Erythroblast (primary cell): ENCODE results near the gene LRRC8A.
"Not testable (repeated sequence)": the region's sequence is repeated elsewhere in the genome, so short reads cannot be mapped to it uniquely, and the experiment has no call there.

Source experiments
- DNase-seq, 2 experiments: peaks; one replicate each; lab custom pipeline; 2025; lab: John Stamatoyannopoulos, UW
- GATA1 ChIP-seq: IDR thresholded peaks from 2 replicates; pipeline ENCODE4 v1.6.1; 2011; ENCODE audit warnings: low read depth, mild to moderate bottlenecking, control low read depth, low read length, moderate library complexity
- POLR2A ChIP-seq: IDR thresholded peaks from 2 replicates; pipeline ENCODE4 v1.6.1; 2011; ENCODE audit warnings: mild to moderate bottlenecking, low read length

LRRC8A gene

GRCh38 chr9:128881884-128882676 lies at the start of gene LRRC8A, which contains the start of gene KYAT1:
LRRC8A (plus strand) TSS chr9:128882133; CDS start chr9:128907165, 25,032 bp downstream.
KYAT1 (minus strand) TSS chr9:128881950; CDS start chr9:128845405, 36,545 bp downstream.
- peak; percentile 97 to 98 for DNase-seq
- TF ChIP-seq GATA1 (no peak), POLR2A (peak; percentile 92)

DNA sequence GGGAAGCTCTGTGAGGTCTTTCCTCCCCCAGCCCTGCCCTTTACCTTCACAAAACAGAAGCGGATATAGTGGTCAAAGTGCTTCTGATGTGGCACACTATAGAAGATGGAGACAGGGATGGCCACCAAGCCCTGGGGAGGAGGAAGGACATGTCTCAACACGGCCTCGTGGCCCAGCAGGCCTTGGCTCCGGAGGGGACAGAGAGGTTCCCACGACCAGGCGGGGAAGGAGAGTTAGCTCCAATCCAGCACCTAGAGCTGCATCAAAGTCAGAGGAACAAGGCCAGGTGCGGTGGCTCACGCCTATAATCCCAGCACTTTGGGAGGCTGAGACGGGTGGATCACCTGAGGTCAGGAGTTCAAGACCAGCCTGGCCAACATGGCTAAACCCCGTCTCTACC lies 48.2 kb upstream of the LRRC8A start:
- TF ChIP-seq POLR2A (no peak), GATA1 (no peak)
- no peak for DNase-seq

DNA sequence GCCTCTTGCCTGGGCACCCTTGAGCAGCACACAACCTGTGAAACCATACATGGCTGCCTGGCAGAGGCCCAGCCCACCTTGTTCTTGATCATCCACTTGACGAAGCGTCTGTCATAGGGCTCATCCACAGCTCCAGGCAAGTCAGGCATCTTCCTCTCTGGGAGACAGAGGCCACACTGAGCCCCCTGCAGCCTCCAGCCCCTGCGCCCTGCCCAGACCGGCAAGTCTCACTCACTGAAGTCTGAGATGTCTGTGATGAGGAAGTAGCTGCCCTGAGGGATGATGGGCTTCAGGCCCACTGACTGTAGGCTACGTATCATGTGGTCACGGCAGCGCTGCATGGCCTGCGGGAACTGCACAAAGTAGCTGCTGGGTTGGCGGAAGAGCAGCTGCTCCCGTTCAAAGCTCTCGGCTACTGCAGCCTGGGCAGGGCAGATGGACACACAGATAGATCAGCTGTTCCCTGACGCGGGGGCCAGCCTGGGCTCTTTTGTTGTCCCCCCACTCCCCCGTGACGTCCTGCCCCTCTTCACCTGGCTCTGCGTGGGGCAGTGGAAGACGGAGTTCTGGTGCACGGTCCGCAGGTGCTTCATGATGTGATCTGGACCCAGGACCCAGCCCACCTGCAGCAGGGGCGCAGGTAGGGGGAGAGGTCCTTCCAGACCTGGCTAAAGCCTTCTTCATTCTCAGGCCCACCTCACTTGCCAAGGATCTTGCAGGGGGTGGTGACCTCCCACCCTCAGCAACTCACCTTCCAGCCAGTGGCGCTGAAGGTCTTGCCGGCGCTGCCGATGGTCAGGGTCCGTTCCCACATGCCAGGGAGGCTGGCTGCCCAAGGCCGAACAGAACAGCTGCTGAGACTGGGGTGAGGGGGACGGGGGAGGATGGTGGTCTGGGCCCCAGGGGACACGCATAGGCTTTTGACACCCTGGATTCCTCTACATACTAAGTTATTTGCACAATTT lies 46.4 kb upstream of the LRRC8A start:
- DNase-seq: no peak
- TF ChIP-seq GATA1 (no peak), POLR2A (no peak)

- DNase-seq: no peak
- no peak for TF ChIP-seq GATA1
- TF ChIP-seq POLR2A: no peak
These were observed 45.3 kb upstream of the LRRC8A start for GRCh38 chr9:128836509-128837145.

GRCh38 chr9:128838338-128838737 lies 43.6 kb upstream of the LRRC8A start:
- DNase-seq: no peak
- no peak for TF ChIP-seq POLR2A
- no peak for TF ChIP-seq GATA1

DNA sequence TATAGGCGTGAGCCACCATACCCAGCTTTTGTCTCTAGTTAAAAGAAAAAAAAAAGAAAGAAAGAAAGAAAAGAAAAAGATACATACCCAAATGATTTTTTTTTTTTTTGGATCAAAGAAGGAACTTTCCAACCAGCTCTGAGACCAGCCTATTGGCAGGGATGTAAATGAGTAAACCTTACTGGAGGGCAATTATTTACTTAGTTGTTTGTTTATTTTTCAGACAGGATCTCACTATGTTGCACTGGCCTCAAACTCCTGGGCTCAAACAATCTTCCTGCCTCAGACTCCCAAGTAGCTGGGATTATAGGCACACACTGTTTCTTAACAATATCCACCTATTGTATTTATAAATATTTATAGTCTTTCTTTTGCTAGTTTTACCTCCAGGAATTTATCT lies 41.4 kb upstream of the LRRC8A start:
- no peak for DNase-seq
- TF ChIP-seq POLR2A (no peak), GATA1 (no peak)

GRCh38 chr9:128841694-128842492 lies 40.0 kb upstream of the LRRC8A start:
- DNase-seq: no peak
- TF ChIP-seq GATA1 (no peak), POLR2A (no peak)

- not testable (repeated sequence) for DNase-seq
These were observed 38.8 kb upstream of the LRRC8A start for GRCh38 chr9:128843171-128843570.

DNA sequence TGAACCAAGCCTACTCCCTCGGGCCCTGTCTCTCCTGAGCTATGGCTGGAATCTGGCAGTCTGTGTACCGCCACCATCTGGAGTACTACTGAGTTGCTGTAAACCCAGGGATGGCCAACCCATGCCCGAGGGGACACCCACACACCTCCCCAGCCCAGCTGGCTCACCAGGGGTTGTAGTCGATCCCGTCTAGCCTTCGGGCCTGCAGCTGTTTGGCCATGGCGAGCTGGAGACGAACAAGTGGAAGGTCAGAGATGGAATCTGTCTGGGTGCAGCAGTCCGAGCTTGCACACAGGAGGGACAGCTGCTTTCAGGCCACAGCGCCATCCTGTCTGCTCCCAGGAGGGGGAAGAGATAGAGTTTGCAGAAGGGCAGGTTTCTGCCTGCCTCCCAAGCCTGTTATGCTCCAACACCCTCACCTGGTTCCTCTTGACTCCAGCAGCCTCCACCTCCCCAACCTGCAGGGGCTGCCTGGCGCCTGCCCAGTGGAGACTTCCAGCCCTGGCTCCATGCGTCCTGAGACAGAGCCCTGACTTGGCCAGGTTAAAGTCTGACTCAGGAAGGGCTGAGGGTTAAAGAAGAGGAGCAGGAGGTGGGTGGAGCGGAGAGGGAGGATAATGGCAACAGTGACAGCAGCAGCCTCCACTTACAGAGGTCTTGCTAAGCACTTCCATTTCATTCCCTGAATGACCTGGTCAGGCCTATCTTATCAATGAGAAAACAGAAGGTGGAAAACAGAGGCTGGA lies 36.6 kb upstream of the LRRC8A start:
- no peak for TF ChIP-seq POLR2A
- no peak for TF ChIP-seq GATA1
- peak; percentile 30 to 76 for DNase-seq

DNA sequence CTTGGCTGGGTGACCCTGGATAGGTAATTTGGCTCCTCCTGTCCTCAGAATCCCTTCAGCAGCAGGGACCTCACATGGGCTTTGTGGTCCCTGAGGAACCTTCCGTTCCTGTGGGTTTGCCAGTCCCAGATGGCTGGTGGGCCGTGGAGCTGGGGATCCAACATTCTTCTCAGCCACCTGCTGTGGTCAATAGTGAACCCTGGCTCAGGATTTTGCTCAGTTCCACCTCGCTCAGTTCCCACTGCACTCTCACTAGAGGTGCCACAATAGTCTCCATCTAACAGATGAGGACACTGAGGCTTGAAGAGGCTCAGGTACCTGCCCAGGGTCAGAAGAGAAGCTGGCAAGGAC lies 35.3 kb upstream of the LRRC8A start:
- no peak for DNase-seq
- TF ChIP-seq POLR2A (no peak), GATA1 (no peak)

GRCh38 chr9:128847803-128848202 lies 34.1 kb upstream of the LRRC8A start:
- no peak for DNase-seq
- no peak for TF ChIP-seq GATA1
- TF ChIP-seq POLR2A: no peak

DNA sequence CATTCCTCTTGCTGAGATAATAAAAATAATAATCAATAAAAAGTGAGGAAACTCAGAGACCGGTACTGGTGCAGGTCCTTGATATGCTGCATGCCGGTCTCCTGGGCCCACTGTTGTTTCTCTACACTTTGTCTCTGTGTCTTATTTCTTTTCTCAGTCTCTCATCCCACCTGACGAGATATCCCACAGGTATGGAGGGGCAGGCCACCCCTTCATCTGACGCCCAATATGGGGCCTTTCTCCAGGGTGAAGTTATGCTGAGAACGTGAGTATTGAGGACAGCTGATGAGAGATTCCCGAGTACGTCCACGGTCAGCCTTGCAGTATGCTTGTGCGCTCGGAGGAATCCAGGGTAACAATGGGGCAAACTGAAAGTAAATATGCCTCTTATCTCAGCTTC lies 30.9 kb upstream of the LRRC8A start:
- DNase-seq: not testable (repeated sequence)

DNA sequence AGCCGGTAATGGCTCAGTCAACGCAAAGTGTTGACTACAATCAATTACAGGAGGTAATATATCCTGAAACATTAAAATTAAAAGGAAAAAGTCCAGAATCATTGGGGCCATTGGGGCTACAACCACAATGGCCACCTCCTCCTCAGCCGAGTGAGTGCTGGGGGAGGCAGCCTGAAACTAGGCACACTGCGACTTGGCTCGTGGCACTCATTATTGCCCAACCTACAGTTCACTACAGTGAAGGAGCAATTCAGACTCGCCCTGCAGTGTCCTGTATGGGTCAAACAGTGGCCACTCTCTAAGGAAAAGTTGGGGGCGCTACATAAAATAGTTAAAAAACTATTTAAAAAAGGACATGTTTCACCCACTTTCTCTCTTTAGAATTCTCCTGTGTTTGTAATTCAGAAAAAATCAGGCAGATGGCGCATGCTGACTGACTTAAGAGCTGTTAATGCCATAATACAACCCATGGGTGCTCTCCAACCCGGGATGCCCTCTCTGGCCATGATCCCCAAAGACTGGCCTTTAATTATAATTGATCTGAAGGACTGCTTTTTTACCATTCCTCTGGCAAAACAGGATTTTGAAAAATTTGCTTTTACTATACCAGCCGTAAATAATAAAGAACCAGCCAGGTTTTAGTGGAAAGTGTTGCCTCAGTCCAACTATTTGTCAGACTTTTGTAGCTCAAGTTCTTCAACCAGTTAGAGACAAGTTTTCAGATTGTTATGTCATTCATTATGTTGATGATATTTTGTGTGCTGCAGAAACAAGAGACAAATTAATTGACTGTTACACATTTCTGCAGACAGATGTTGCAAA lies 29.9 kb upstream of the LRRC8A start:
- DNase-seq: peak; percentile 60 to 64

- DNase-seq: not testable (repeated sequence)
These were observed 29.3 kb upstream of the LRRC8A start for GRCh38 chr9:128852646-128853045.

GRCh38 chr9:128854454-128854853 lies 27.5 kb upstream of the LRRC8A start:
- DNase-seq: not testable (repeated sequence)

- not testable (repeated sequence) for DNase-seq
These were observed 23.5 kb upstream of the LRRC8A start for GRCh38 chr9:128858476-128858875.
